Nephron (organoid): ENCODE measurements around the gene CLDN16.

Experiments
- H3K27ac Mint-ChIP-seq, 3 experiments: 2 replicates each; pipeline ENCODE4 v1.8.0; 2020; ENCODE audit warnings: mixed read lengths in 3 of 3, mild to moderate bottlenecking in 2 of 3, moderate library complexity in 1 of 3
- H3K27me3 Mint-ChIP-seq: 2 replicates; pipeline ENCODE4 v1.8.0; 2021; ENCODE audit warnings: low read depth, mild to moderate bottlenecking, moderate library complexity, mixed read lengths
- H3K36me3 Mint-ChIP-seq: 2 replicates; pipeline ENCODE4 v1.8.0; 2020; ENCODE audit warnings: low read depth, mixed read lengths
- H3K4me1 Mint-ChIP-seq: 2 replicates; pipeline ENCODE4 v1.8.0; 2020; ENCODE audit warnings: mixed read lengths
- H3K4me3 Mint-ChIP-seq, 3 experiments: 2 replicates each; pipeline ENCODE4 v1.8.0; 2020; ENCODE audit warnings: mild to moderate bottlenecking in 3 of 3, mixed read lengths in 3 of 3, moderate library complexity in 2 of 3
- H3K9me3 Mint-ChIP-seq: 2 replicates; pipeline ENCODE4 v1.8.0; 2020; ENCODE audit warnings: mixed read lengths
- TF ChIP-seq, protein P1 (sequence below), 3 experiments: fragments of 200-600 bp; sonication (generic); IDR thresholded peaks; one replicate each; pipeline ENCODE4 v1.5.0; 2021; ENCODE audit warnings: antibody characterized with exemption in 3 of 3; ENCODE audit not compliant: unreplicated experiment in 3 of 3

CLDN16 gene

DNA sequence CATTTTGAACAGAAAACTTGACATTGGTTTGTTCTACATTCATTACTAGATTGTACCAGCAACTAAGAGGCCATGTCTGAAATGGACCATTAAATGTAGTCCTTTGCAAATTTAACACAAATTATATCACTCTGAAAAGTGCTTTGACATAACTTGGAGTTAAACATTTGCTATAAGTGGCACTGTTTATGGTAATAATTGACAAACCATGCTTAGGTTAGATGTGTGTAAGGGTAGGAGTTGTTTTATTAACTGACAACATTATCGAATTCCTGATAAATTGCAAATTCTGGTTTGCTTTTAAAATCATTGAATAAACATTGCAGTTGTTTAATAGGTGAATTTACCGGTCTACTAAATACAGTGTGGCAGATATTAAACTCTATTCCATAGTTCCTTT is 67.9 kb downstream of the CLDN16 start:
- no peaks in the 10 kb centered on the region for H3K36me3 Mint-ChIP-seq
- H3K27ac Mint-ChIP-seq, result peak overlapping the region in 1 of 3 experiments; percentile 6
- peaks cover 5% of the 10 kb centered on the region for H3K4me1 Mint-ChIP-seq
- H3K9me3 Mint-ChIP-seq, result no peaks in the 10 kb centered on the region
- H3K27me3 Mint-ChIP-seq, result peaks cover 8% of the 10 kb centered on the region
- TF ChIP-seq, protein P1, sequence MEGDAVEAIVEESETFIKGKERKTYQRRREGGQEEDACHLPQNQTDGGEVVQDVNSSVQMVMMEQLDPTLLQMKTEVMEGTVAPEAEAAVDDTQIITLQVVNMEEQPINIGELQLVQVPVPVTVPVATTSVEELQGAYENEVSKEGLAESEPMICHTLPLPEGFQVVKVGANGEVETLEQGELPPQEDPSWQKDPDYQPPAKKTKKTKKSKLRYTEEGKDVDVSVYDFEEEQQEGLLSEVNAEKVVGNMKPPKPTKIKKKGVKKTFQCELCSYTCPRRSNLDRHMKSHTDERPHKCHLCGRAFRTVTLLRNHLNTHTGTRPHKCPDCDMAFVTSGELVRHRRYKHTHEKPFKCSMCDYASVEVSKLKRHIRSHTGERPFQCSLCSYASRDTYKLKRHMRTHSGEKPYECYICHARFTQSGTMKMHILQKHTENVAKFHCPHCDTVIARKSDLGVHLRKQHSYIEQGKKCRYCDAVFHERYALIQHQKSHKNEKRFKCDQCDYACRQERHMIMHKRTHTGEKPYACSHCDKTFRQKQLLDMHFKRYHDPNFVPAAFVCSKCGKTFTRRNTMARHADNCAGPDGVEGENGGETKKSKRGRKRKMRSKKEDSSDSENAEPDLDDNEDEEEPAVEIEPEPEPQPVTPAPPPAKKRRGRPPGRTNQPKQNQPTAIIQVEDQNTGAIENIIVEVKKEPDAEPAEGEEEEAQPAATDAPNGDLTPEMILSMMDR (IDR thresholded peaks at IDR 0.05; ENCODE audit: unreplicated experiment in 3 of 3), result no peak
- H3K4me3 Mint-ChIP-seq, result no peak overlapping the region

GRCh38 chr3:190456770-190457169 is 68.8 kb downstream of the CLDN16 start:
- no peaks in the 10 kb centered on the region for H3K36me3 Mint-ChIP-seq
- H3K9me3 Mint-ChIP-seq, result no peaks in the 10 kb centered on the region
- TF ChIP-seq, protein P1 (IDR thresholded peaks at IDR 0.05; ENCODE audit: unreplicated experiment in 3 of 3), result no peak
- peaks cover 5% of the 10 kb centered on the region for H3K4me1 Mint-ChIP-seq
- H3K27me3 Mint-ChIP-seq, result peaks cover 8% of the 10 kb centered on the region
- H3K4me3 Mint-ChIP-seq, result no peak overlapping the region
- no peak overlapping the region for H3K27ac Mint-ChIP-seq

DNA sequence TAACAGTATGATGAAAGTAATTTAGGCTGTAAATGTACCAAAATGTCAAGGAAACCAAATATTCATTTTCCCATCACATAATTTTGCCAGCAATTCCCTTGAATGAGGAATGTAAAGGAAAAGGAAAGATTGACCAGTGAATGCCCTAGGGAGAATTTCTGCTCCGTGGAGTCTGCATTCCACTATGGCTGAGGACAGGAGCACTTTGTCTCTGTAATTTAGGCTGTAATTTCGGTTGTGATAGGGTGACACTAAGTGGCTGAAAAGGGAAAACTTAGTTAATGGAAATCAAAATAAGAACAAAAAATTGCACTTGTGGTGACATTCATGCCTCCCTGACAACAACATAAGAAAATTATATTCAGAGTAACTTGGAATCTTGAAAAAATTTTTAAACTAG is 70.1 kb downstream of the CLDN16 start:
- Mint-ChIP-seq H3K36me3 (no peaks in the 10 kb centered on the region), H3K27me3 (peaks cover 8% of the 10 kb centered on the region), H3K9me3 (no peaks in the 10 kb centered on the region), H3K4me3 (no peak overlapping the region), H3K4me1 (peaks cover 5% of the 10 kb centered on the region), H3K27ac (peak overlapping the region in 1 of 3 experiments; percentile 35)
- TF ChIP-seq, protein P1 (IDR thresholded peaks at IDR 0.05; ENCODE audit: unreplicated experiment in 3 of 3), result peak in 1 of 3 experiments; percentile 14
